NCI-H2227 (cell line): ENCODE data around the gene OR5B17.
"Not testable (repeated sequence)": the region's sequence is repeated elsewhere in the genome, so short reads cannot be mapped to it uniquely, and the experiment has no call there.

ENCODE experiments used
- DNase-seq: peaks from one replicate; lab custom pipeline; 2025; ENCODE audit not compliant: unreplicated experiment; lab: John Stamatoyannopoulos, UW

The OR5B17 gene

DNA sequence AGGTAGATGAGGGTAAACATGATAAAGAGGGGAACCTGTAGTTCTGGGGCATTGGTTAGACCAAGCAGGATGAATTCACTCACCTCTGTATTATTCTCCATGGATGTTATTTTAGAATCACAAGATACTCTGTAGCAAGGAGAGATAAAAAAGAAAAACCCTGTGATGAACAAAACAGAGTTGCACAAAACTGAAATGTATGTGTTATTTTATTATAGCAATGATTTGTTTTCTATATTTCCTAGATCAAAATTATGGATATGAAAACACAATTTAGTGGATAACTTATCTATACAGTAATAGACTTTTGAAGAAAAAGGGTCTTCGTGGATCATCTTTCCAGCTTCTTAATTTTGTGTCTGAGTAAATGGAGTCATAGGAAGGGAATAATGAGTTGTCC is at the start of gene OR5B17:
Gene OR5B17, minus strand, starts transcription at position 101 of the 400 bp plus-strand sequence. Its CDS starts 0 bp downstream, at position 101.
- DNase-seq = no peak

GRCh38 chr11:58406774-58407173 is 47.9 kb upstream of the OR5B17 start, which contains the start of gene OR5B3:
TSS of gene OR5B3 (minus strand) at chr11:58406874. CDS start at chr11:58403409, 3,465 bp downstream.
- DNase-seq = no peak

DNA sequence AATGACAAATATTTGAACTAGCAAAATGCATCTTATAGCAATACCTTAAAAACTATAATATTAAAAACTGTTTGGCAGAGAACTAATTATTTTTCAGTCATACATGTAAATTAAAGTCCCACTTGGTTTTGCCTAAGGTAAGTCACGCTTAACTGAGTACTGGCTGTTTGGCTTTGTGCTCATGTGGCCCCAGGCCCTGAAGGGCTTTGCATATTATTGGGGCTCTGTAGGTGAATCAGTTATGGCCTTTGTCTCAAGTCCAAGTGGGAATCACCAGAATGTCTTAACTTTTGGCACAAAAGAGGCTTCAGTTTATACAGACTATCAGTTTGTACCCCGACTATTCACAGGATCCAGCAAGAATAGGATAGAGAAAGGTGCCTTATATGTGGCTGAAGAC is 40.8 kb upstream of the OR5B17 start:
- DNase-seq = not testable (repeated sequence)

GRCh38 chr11:58395581-58395980 is 36.7 kb upstream of the OR5B17 start:
- no peak for DNase-seq

DNA sequence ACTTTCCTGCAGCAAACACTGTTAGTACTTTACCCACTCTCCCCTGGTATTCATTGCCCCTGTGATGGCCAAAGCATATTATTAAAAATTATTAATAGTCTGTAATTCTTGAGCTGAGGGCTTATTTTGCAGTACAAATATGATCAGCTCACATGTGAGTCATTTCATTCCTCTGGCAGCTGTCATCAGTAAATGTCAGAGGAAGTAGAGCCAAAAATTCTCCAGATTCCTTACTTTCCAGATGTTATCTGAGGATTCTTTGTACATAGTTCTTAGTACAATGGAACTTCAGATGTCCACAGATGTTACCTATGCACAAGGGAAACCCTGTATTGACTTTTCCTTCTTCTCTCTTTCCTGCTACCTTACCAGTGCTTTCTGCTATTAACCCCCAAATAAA is 35.3 kb upstream of the OR5B17 start:
- no peak for DNase-seq

DNA sequence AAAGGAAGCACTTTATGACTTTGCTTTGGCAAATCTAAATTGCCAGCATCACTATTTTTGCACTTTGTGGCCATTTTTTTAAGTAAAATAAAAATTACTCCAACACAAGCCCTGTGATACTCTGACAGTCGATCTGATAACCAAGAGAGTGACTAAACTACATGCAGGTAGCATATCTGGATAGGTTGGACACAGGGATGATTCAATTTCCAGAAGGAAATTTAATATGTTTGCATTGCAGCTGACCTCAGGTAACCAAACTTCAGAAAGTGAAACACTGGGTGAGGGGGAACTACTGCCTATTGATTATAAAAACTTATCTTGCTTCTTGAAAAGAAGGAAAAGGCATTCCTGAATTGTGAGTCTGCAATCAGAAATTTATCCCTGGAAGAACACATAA is 33.9 kb upstream of the OR5B17 start:
- no peak for DNase-seq

GRCh38 chr11:58391879-58392278 is 33.0 kb upstream of the OR5B17 start:
- DNase-seq = no peak

GRCh38 chr11:58390551-58391063 is 31.7 kb upstream of the OR5B17 start:
- no peak for DNase-seq

DNA sequence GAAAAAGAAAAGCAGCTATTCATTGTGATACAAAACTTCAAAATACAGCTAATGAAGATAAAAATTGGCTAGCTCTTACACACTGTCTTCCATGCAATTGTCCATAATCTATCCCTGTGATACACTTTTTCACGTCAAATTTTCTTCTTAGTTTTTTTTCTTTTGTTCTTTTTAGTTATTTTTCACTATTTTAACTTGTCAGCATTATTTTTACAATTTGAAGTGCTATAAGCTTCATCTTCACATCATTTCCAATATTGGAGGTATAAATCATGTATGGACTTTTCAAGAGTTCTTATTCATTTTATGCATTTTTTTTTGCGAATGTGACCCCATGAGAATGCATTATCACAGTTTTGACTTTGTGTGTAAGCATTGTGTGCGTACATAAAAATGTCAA is 4.1 kb downstream of the OR5B17 start:
- DNase-seq = no peak

- no peak for DNase-seq
Observed at GRCh38 chr11:58345204-58345603, 13.7 kb downstream of the OR5B17 start.

DNA sequence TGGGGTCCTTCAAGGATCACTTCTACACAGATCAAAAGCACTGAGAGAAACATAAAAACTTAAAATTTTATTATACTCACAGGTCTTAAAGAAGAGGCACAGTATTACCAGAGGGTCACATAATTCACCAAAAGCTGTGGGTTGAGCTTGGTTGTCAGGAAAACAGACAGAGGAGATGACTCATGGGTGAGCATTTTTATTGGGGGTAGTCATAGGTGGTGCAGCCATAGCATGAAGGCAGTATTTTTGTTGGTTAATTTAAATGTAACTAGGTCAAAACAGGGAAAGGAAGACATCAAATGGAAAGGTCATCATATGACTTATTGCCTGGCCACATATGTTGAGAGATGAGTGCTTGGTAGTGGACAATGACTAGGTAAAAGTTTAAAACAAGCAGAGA is 24.2 kb downstream of the OR5B17 start:
- DNase-seq = no peak

GRCh38 chr11:58330861-58331260 is 28.0 kb downstream of the OR5B17 start:
- DNase-seq = no peak

DNA sequence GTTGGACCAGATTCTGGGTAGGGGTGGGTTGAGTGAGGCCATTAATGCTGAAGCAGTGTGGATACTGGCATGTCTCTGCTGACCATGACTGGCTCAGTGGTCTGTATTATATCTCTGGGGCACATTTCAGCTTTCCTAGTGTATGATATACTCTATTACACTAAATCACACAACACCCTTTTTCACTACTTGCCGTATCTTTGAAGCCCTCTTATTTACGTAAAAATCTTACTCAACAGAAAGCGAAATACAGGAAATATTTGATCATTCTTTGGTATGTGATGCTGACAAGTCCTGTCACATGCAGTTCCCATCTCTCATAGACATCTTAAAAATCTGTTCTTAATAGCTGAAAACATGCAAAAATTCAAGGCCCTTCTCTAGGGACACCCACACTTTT is 40.3 kb downstream of the OR5B17 start:
- no peak for DNase-seq

- DNase-seq = no peak
Observed at GRCh38 chr11:58316142-58316541, 42.7 kb downstream of the OR5B17 start.
